Heart left ventricle (tissue), 16 donors: ENCODE measurements around the gene TFEB. TPM values are rescaled to one million over a fixed set of nuclear protein-coding genes. Genes with fewer than 3 reads are reported as not detected.

Source experiments
- ATAC-seq, 4 donors: fragments of 200-7000 bp; cut with Tn5 transposase; one replicate each; pipeline ENCODE4 v1.9.1; 2020 to 2022; ENCODE audit warnings: moderate library complexity in 4 of 4, mild to moderate bottlenecking in 3 of 4, moderate number of reproducible peaks in 1 of 4
- DNase-seq, 5 donors: peaks; one replicate each; pipeline ENCODE4 v3.0.0-alpha.2; 2020
- H3K27ac ChIP-seq, 12 donors: fragments of 200-600 bp; sonication (generic) in 4 of 12; one replicate each; pipeline versions ENCODE4 v1.5.0 to v1.8.0; 2016 to 2022; ENCODE audit warnings: mild to moderate bottlenecking in 2 of 12
- H3K27me3 ChIP-seq, 9 donors: fragments of 200-600 bp; sonication (generic) in 2 of 9; one replicate each; pipeline versions ENCODE4 v1.5.1 to v1.8.0; 2016 to 2022; ENCODE audit warnings: mild to moderate bottlenecking in 3 of 9
- H3K36me3 ChIP-seq, 9 donors: fragments of 200-600 bp; sonication (generic) in 2 of 9; one replicate each; pipeline versions ENCODE4 v1.5.0 to v1.8.0; 2018 to 2022; ENCODE audit warnings: mild to moderate bottlenecking in 2 of 9
- H3K4me1 ChIP-seq, 12 donors: fragments of 200-600 bp; sonication (generic) in 4 of 12; one replicate each; pipeline versions ENCODE4 v1.5.0 to v1.8.0; 2016 to 2022; ENCODE audit warnings: mild to moderate bottlenecking in 3 of 12
- H3K4me3 ChIP-seq, 12 donors: fragments of 200-600 bp; sonication (generic) in 4 of 12; one replicate each; pipeline versions ENCODE4 v1.5.0 to v1.8.0; 2017 to 2022; ENCODE audit warnings: mild to moderate bottlenecking in 9 of 12, moderate library complexity in 4 of 12
- H3K9me3 ChIP-seq, 12 donors: fragments of 200-600 bp; sonication (generic) in 4 of 12; one replicate each; pipeline versions ENCODE4 v1.5.0 to v1.8.0; 2016 to 2022; ENCODE audit warnings: mild to moderate bottlenecking in 1 of 12
- POLR2A ChIP-seq, 2 donors: fragments of 450-650 bp; IDR thresholded peaks; one replicate each; pipeline ENCODE4 v1.6.1; 2017; ENCODE audit warnings: antibody characterized with exemption in 2 of 2, mild to moderate bottlenecking in 2 of 2, moderate library complexity in 2 of 2
- WGBS, 4 donors: extraction: QIAGEN DNeasy Blood & Tissue Kit in 2 of 4; methylation state at CpG; one replicate each; pipeline versions ENCODE4 v1.1.5 to v1.1.7; 2013 to 2018; 5-methylcytosine and 5-hydroxymethylcytosine counted together
- intact Hi-C, 10 donors: fragments of 100-400 bp; cut with DNase I; formaldehyde crosslinking; loops; one replicate each; pipeline versions ENCODE4 v1.11.1 to v1.14.2; 2022
- polyA plus RNA-seq, 2 donors: library from polyadenylated mRNA; stranded (reverse); fragments of 200-250 nt; gene quantifications; one replicate each; pipeline ENCODE4 v1.2.3, GENCODE V29; 2013
- total RNA-seq, 9 donors: library from RNA; depleted of rRNA in 2 of 9; stranded (reverse); fragments of >200 nt in 2 of 9; fragmentation: NEBNext Ultra II Directional in 3 of 9; extraction: Animal tissue kit (Norgen Biotek cat#: 25700) in 3 of 9; gene quantifications; one replicate each; pipeline versions ENCODE4 v1.1.0 to v1.2.4, GENCODE V29; 2016 to 2023
- TF ChIP-seq, protein P1 (sequence below), 12 donors: fragments of 200-600 bp; sonication (generic) in 4 of 12; IDR thresholded peaks; one replicate each; pipeline versions ENCODE4 v1.5.0 to v1.8.0; 2018 to 2022; ENCODE audit warnings: antibody characterized with exemption in 12 of 12, mild to moderate bottlenecking in 5 of 12
- donor health status: ischemic (EF 13 %, LVEDD 7.1; RV severe dilation, severe dysfunction).
- donor health status: healthy with polysubstance abuse.
- donor health status: DM: no; HTN: yes; CAD: no.
- donor health status: DM: no; HTN: no; CAD: no.
- donor health status: ischemic (EF 25% LVEDD 6.9; RV normal size, moderate dysfunction).
- donor health status: ischemic (EF 25% LVEDD 5.7; RV mildly dilated, moderate dysfunction).
- donor health status: healthy.
- donor health status: DM: yes; HTN: yes; CAD: no.
- donor health status: ischemic (EF 35%, LVEDD 5.7; RV mildly dilated, moderate dysfunction).
- donor health status: nonischemic (EF 11% LVEDD 7.7; RV severe dilation, severe dysfunction).
- donor health status: DM: yes; HTN: yes; CAD: no.
- donor health status: PGD.
- donor health status: ischemic (EF 29% LVEDD 5.4; RV normal size, mild dysfunction).
- donor health status: nonischemic (EF 23%, LVEDD 6.1; RV moderate dilation, normal function).

Gene TFEB
- total and polyA plus RNA-seq, 11 donors, result 26.2 to 47.2 (median 40.4) TPM

GRCh38 chr6:41779336-41779735, 43.9 kb upstream of the TFEB start:
- 1 to 3% (median 2%) methylated on average over 10 to 16 of the region's 16 CpGs for WGBS, 4 donors
- no peak for DNase-seq

GRCh38 chr6:41778895-41779294, 43.5 kb upstream of the TFEB start:
- no peak for ATAC-seq
- H3K9me3 ChIP-seq, result no peaks in the 10 kb centered on the region
- TF ChIP-seq, protein P1, sequence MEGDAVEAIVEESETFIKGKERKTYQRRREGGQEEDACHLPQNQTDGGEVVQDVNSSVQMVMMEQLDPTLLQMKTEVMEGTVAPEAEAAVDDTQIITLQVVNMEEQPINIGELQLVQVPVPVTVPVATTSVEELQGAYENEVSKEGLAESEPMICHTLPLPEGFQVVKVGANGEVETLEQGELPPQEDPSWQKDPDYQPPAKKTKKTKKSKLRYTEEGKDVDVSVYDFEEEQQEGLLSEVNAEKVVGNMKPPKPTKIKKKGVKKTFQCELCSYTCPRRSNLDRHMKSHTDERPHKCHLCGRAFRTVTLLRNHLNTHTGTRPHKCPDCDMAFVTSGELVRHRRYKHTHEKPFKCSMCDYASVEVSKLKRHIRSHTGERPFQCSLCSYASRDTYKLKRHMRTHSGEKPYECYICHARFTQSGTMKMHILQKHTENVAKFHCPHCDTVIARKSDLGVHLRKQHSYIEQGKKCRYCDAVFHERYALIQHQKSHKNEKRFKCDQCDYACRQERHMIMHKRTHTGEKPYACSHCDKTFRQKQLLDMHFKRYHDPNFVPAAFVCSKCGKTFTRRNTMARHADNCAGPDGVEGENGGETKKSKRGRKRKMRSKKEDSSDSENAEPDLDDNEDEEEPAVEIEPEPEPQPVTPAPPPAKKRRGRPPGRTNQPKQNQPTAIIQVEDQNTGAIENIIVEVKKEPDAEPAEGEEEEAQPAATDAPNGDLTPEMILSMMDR (IDR thresholded peaks at IDR 0.05), result no peak
- no peak for TF ChIP-seq POLR2A (IDR thresholded peaks at IDR 0.05)
- H3K27me3 ChIP-seq, result no peaks in the 10 kb centered on the region
- H3K36me3 ChIP-seq, result peaks cover 0 to 41% (median 33%) of the 10 kb centered on the region in 9 donors
- intact Hi-C loops, result loop anchor here in 9 of 10 donors (1.0 to 10.0 kb wide), 12 partner anchors 42 to 438 kb away; partner anchors contain the start of genes TFEB (in 6 of the 9) and MRPS10 (in 1 of the 9)
- H3K4me1 ChIP-seq, result peaks cover 3 to 45% (median 22%) of the 10 kb centered on the region in 12 donors
- peak overlapping the region in 10 of 12 donors; percentile 64 to 96 (median 79) for H3K4me3 ChIP-seq
- DNase-seq, result no peak
- H3K27ac ChIP-seq, result peak overlapping the region in 3 of 12 donors; percentile 62 to 97 (median 94)
- WGBS, 4 donors, result 28 to 36% (median 29%) methylated on average over 6 of the region's 6 CpGs

More at GRCh38 chr6:41779336-41779735, 43.9 kb upstream of the TFEB start:
- Histone ChIP-seq H3K4me3 (peak overlapping the region; percentile 61 to 96 (median 79)), H3K4me1 (peaks cover 3 to 50% (median 23%) of the 10 kb centered on the region in 12 donors), H3K27me3 (no peaks in the 10 kb centered on the region), H3K36me3 (peaks cover 0 to 39% (median 29%) of the 10 kb centered on the region in 9 donors), H3K9me3 (no peaks in the 10 kb centered on the region), H3K27ac (peak overlapping the region in 11 of 12 donors; percentile 21 to 97 (median 60))
- TF ChIP-seq, protein P1 (IDR thresholded peaks at IDR 0.05), result no peak
- no peak for TF ChIP-seq POLR2A (IDR thresholded peaks at IDR 0.05)
- ATAC-seq, result no peak
- intact Hi-C loops, result loop anchor here in 9 of 10 donors (1.0 to 10.0 kb wide), 12 partner anchors 42 to 438 kb away; partner anchors contain the start of genes TFEB (in 6 of the 9) and MRPS10 (in 1 of the 9)

GRCh38 chr6:41777551-41778285, 42.3 kb upstream of the TFEB start:
- H3K36me3 ChIP-seq, result peaks cover 0 to 50% (median 45%) of the 10 kb centered on the region in 9 donors
- WGBS, 4 donors, result 77 to 91% (median 87%) methylated on average over 5 of the region's 5 CpGs

More at GRCh38 chr6:41777551-41778285, 42.3 kb upstream of the TFEB start:
- intact Hi-C loops, result loop anchor here in 8 of 10 donors (2.0 to 10.0 kb wide), 13 partner anchors 40 to 440 kb away; partner anchors contain the start of genes TFEB (in 6 of the 8) and MRPS10 (in 1 of the 8)
- ATAC-seq, result no peak
- TF ChIP-seq POLR2A (IDR thresholded peaks at IDR 0.05), result no peak
- TF ChIP-seq, protein P1 (IDR thresholded peaks at IDR 0.05), result no peak
- no peaks in the 10 kb centered on the region for H3K27me3 ChIP-seq
- no peaks in the 10 kb centered on the region for H3K9me3 ChIP-seq
- peaks cover 3 to 41% (median 21%) of the 10 kb centered on the region in 12 donors for H3K4me1 ChIP-seq
- H3K27ac ChIP-seq, result peak overlapping the region in 1 of 12 donors; percentile 46
- H3K4me3 ChIP-seq, result peak overlapping the region in 1 of 12 donors; percentile 1
- DNase-seq, result no peak
